ENCODE measurements around the gene HSPB7.
"Not testable (repeated sequence)": the region's sequence is repeated elsewhere in the genome, so short reads cannot be mapped to it uniquely, and the experiment has no call there.

Gene HSPB7

DNA sequence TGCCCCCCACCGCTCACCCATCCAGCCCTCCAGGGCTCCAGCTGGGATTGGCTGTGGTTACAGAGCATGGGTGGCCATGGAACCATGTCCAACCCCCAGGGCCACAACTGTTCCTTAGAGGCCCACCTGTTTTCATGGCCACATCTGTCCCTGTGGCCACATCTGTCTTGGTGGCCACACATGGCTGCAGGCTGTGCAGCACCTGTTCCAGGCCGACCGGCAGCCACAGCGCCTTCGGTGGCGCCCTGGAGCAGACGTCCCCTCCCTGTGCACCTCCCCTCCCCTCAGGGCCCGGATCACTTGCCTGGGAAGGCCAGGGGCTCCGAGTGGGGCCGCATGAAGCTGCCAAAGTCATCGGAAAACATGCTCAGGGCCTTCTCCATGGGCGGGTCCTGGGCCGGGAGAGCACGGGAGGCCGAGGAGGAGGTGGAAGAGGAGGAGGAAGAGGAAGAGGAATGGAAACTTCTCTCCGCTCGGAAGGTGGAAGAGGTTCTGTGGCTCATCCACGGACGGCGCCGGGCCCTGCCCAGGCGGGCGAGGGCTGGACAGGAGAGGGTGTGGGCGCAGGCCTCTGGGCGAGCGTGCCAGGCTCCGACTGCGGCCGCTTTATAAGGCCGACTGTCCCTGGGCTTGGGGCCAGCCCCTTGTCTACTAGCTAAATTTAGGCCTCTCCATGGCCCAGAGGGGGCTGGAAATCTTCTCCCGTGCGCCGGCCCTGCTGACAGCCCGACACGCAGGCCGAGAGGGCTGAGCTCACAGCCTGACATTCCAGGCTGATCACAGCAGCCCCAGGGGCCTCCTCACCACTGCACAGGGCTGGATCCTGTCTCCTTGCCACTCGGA, at the start of gene HSPB7:
Gene HSPB7 (minus strand): TSS at position 583 of the 843 bp plus-strand sequence. CDS start 80 bp downstream, at position 503.
- DNase-seq, result no peak

DNA sequence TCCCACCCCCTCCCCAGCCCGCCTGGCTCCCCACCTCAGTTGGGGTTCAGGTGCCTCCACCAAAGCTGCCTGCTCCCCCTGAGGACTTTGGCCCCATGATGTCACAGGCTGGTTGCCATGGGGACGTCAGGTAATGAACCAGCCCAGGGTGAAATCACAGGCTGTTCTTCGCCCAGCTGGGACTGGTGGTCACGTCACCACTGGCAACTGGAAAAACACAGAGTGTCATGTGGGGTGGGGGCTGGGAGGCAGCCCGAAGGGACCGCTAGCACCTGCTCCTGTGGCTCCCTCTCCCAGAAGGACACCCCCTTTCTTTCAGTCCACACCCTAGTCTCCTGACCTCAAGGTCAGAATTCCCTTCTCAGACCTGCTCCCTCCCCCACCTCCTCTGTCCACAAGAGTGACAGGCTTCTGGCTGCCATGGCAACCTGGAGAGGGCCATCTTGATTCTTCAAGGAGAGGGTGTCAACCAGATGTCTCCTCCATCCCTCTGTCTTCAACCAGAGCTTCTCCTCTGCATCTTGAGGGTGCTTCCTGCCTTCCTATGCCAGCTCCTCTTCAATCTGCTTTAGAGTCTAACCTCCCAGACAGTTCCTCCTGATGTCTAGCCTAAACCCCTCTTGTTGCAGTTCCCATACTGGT, 49.4 kb upstream of the HSPB7 start:
- DNase-seq, result no peak

DNA sequence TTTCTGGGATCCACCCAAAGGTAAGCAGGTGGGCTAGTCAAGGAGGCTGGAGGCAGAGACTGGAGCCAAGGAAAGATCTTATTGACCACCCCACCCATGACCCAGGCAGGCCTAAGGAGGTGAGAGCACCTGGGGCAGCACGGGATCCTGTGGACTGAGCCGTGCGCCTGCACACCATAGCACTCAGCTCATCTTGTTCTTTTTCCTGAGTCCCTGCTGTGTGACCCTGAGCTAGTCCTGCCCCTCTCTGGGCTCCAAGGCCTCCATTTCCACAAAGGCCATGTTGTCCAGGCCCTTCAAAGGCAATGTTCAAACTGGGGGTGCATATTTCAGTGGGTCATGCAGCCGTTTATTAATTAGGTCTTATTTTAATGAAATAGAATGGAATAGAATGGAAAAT, 48.4 kb upstream of the HSPB7 start:
- no peak for DNase-seq

DNA sequence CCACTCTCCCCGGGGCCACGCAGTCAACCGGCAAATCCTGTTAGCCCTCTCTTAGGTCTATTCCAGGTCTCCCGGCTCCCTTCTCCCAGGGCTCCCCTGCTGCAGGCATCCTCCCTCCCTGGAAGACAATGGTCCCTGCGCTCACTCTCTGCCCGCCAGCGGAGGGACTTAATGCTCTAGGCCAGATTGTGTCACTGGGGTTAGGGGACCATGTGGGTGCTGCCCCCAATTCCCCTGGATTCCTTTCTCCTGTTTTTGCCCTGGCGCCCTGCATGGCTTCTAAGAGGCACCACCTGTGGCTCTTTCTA, 47.4 kb upstream of the HSPB7 start:
- no peak for DNase-seq

DNA sequence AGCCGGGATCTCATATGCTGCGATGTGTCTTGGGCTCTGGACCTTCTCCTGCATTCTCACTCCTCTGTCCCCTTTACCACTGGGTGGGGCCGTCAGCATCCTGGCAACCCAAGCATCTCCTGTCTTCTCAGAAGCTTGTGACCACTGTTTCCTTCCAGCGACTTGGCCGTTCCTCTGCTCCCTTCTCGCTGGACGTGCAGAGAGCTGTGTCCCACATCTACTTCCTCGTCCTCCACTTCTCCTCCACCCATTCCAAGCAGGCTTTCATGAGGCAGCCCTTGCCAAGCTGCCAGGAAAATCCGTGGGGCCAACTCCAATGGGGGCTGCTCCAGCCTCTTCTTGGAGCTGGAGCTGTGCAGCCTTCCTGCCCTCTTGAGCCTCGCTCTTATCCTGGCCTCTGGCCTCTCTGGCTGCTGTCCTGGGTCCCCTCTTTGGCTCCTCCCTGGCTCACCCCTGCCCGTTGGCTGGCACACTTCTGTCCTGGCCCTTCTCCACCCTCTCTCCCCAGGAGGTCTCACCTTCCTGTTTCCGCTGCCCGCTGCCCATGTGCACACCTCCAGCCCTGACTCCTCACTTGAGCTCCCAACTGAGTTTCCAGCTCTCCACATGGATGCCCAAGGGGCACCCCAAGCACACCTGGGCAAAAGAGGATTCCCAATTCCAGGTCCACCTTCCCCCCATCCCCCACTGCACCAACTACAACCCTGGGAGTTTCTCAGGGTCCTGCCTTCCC, 46.9 kb upstream of the HSPB7 start:
- no peak for DNase-seq

DNA sequence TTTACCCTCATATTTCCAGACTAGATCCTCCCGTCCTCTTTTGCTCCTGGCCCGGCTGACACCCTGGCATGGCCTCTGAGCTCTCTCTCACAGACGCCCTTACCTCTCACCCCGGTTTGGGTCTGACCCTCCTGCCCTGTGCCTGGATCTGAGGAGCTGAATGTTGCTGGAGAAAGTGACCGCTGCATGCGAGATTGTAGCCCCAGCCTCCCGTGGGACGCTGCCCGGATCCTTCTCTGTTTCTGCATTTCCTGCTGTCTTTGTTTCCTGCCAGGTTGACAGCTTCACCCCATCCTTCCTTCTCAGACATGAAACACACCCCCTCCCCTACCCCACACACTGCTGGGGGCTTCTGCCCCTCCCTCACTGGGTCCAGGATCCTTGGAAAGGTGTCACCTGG, 46.1 kb upstream of the HSPB7 start:
- DNase-seq, result no peak

DNA sequence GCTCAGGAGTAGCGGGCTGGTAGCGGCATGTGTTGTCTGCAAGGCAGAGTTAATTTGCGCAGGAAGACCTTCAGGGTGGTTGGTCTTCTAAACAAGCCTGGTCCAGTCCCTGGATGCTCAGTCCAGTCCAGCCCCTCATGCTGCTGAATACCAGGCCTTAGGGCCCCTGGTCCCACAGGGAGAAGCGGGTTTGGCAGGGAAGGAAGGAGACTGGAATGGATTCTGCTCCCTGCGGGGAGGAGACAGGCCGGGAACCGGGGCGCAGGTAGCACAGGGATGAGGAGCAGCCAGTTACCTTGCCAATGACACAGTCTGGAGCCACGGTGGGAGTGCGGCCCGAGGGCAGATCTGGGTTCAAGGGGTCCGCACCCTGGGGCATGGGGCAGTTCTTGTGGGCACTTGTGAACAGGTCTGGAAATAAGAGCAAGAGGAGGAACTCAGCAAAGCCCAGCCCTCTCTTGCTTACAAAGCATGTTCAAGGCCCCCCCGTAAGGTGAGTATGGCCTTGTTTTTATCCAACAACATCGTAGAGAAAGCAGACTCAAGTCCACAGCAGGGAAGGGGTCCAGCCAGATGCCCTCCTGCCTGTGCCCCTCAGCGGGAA, 45.5 kb upstream of the HSPB7 start:
- no peak for DNase-seq

DNA sequence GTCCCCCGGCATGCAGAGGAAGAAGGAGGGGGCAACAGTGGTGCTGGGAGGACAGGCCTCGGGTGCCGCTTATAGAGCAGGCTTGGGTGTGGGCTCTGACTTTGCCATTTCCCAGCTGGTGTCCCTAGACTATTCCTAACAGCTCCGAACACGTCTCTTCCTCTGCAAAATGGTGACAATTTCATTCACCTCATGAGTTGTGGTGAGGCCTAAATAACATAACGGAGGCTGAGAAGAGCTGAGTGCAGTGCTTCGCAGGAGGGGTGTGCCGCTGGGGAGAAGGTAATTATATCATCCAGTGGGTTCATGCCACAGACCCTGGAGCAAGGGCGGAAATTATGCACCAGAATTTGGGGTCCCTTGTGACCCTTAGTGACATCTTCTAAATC, 44.8 kb upstream of the HSPB7 start:
- DNase-seq, result not testable (repeated sequence)

DNA sequence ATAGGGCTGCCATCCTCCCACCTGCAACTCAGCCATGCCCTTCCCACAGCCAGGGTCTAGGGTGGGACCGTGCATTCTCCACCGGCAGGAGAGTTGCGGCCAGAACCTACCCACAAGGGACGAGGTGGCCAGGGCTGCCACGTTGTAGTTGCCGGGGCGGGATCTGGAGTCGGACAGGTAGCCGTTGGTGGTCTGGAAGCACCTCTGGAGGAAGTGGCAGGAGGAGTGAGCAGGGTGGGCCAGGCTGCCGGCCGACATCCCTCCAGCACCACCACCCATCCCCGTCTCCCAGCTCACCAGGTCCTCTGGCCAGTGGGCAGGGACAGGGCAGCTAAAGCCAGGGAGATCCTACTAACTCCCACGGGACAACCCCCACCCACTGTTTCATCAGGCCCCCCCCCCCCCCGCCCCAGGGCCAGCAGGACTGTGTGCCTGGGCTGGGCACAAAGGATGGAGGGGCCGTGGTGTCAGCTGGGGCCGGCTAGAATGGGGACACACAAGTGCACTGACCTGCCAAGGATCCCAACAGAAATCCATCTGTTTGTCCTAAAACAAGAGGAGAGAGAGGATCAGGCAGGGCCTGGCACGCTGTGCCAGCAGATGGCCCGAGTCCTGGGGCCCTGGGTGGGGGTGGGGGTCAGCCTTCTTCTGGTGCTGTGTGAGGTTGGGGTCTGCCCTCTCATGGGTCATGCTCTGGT, 44.3 kb upstream of the HSPB7 start:
- DNase-seq, result not testable (repeated sequence)

DNA sequence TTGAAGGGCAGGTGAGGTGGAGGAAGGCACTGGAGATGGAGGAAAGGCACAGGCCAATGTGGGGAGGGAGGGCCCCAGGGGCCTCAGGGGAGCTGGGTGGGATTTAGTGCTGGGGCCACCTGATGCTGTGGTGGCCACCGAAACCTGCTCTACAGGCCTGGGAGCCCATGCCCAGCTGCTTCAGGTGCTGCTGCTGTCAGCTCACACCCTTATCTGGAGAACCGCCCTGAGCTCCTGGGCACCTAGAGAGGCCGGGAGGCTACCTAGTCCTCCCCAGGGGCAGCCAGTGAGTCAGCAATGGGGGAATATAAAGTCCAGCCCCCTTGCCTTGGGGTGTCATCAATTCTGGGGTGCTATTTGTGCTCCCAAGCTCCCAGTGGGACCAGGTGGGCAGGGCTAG, 43.4 kb upstream of the HSPB7 start:
- no peak for DNase-seq

DNA sequence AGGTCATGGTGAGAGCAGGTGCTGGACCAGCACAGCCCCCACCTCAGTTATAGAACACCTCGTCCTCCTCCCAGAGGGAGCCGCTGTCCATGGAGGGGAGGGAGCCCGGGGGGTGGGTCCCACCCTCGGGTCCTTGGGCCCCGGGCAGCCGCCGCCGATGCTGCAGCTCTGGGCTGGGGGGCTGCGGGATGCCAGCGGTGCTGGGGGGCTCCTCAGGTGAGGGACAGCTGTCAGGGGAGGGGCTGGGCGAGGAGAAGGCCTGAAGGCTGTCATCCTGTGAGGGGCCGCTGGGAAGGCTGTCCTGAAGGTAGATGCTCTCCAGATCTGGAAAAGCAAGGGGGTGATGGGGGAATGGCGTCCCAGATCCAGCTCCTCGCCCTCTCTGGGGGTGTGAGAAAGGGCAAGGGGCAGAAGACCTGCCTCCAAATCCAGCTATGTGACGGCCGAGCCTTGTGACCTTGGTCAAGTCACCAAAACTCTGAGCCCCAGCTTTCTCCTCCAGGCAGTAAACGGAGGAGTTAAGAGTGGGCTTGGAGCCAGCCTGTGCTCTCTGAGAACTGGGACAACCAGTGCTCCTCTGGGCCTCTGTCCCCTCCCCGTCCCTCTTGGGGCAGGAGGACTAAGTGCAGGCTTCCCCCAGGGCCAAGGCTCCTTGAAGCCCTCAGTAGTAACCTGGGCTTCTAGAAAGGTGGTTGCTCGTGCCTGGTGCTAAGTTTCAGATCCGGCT, 40.7 kb upstream of the HSPB7 start:
- DNase-seq, result not testable (repeated sequence)

DNA sequence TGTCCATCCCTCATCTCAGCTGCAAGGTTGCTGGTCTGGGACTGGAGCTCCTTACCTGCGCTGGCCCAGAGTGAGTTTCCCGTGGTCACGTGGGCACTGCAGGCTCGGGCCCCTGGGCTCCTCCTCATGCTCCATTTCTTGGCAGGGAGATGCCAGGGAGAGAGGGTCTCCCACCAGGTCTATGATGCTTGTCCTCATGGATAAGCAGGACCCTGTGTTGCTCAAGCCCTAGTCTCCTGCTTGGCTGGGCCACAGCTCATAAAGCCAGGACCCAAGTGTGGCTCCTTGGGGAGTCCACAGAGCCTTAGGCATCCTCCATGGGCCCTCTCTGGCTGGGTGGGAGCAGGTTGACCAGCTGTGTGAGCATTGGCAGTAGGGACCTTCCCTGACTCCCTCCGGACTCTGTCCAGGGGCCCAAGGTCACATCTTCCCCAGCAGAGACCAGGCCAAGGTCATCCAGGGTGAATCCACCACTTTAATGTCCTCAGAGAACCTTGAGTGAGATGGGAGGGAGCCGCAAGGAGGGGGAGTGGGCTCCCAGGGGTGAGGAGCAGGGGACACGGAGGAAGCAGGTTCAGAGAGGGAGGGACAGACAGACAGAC, 39.6 kb upstream of the HSPB7 start:
- DNase-seq, result not testable (repeated sequence)

DNA sequence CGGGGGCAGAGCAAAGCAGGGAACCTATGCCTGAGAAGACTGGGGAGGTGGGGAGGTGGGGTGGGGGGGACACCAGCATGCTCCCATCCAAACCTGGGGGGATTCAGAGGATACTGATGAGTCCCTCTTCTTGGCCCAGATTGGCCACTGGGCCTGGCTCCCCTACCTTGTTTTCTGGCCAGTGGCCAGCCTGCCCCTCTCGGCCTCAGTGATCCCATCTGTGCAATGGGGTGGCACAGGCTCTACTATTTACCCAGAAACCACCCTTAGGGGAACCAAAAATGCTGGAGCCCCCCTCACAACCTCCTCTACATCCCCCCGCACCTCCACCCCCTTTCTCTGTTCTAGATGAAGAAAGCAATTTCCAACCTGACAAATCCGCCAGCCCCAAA, 38.7 kb upstream of the HSPB7 start:
- not testable (repeated sequence) for DNase-seq

DNA sequence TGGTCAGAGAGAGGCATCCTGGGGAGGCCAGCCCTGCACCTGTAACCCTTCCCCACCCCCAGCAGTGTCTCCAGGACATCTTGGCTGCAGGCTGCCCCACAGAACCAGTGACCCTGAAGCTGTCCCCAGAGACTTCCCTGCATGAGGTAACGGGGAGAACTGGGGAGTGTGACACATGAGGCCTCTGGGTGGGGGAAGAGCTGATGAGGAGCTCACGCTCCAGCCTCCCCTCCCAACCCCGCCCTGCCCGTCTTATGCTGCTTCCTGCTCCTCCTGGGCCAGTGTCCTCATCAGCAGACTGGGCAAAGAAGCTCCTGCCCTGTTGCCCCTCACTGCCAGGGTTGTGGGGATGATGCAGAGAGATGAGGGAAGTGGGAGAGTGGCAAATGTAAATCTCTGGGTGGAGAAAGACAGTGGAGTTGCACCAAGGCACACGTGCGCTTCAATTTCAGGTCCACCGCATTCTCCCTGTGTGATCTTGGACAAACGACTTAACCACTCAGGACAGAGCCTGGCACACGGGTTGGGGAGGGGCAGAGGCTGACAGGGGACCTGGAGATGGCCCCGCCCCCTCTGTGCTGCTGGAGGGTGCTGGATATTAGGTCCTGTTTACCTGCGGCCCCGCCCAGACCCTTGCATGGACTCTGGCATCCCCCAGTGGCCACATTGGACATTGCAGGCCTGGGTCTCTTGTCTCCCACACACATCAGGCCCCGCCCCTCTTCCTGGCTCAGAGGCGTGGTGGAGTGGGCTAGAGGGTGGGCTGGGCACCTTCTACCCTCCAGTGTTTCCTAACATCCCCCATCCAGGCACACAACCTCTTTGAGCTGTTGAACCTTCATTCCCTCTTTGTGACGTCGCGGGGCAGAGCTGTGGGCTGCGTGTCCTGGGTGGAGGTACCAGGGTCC, 38.0 kb upstream of the HSPB7 start:
- peak; percentile 87 for DNase-seq

DNA sequence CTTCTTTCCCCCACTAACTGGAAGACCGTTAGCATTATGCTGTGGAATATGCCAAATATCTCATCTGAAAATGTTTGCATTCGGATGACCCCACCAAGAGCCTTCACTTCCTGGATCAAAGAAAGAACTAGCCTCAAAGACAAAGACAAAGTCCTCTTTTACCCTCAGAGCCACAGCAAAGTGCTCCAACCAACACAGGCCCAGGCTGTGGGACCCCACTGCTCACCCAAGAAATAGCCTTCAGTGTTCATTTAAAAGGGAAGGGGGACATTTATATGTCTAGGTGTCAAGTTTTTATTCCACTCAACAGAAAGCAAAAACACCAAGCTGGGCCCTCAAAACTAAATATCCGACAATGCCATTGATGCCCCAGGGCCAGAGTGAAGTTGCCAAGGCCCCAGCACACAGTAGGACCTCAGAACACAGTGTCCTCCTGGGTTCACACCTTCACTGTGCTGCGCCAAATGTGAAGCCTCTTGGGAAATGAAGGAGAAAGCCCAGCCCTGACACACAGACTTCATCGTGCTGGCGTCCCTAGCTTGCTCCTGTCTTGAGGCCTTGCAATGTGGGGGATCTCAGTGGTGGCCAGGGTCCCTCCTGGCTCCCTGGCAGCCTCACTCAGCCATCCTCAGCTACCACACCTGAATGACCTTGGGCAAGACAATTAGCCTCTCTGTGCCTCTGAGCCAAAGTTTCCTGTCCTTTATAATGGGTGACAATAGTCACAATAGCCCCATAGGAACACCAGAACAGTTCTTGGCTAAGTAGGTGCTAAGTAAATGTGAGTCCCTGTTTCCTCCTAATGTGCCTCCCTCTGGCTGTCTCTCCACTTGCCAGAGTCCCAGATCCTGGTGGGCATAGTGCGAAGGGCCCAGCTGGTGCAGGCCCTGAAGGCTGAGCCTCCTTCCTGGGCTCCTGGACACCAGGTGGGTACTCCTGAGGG, 37.0 kb upstream of the HSPB7 start:
- no peak for DNase-seq

DNA sequence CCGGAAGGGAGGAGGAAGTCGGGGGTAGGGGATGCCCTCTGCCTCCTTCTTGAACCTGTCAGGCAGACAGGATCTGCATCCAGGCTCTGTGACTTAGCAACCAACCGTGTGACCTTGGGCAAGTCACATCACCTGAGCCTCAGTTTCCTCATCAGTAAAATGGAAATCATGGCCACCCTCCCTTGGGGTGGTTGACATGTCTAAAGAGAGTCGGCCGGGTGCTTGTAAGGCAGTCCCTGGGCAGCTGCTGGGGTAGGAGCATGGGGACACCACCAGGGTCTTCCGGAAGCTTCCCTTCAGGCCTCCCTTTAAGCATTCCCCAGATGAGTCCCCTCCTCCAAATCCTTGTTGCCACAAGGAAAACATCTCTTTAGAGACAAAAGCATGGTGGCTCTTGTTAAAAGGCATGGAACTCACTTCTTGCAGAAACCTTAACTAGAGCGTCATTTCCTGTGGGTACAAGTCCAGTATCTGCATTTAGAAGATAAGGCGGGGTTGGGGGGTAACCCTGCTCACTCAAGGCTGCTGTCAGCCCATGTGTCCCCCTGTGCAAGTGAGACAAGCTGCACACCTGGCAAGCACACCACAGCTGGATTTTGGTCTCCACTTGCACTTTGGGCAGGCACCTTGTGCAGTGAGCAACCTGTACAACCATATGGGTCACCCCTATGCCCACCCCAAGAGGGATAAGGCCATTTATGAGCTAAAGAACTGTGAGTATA, 36.1 kb upstream of the HSPB7 start:
- DNase-seq, result no peak

DNA sequence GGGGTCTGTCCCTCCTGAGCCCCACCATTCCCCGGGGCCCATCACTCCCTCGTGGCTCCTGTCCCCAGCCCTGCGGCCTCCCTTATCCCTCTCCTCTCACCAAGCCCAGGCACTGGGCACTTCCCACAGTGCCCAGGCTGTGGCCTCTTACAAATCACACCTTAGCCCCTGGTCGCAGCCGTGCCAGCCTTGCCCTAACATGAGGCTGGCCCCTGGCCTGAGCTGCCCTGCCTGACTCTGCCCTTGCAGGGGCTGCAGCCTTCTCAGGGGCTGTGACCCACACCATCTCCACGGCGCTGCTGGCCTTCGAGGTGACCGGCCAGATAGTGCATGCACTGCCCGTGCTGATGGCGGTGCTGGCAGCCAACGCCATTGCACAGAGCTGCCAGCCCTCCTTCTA, 34.1 kb upstream of the HSPB7 start:
- DNase-seq, result not testable (repeated sequence)

DNA sequence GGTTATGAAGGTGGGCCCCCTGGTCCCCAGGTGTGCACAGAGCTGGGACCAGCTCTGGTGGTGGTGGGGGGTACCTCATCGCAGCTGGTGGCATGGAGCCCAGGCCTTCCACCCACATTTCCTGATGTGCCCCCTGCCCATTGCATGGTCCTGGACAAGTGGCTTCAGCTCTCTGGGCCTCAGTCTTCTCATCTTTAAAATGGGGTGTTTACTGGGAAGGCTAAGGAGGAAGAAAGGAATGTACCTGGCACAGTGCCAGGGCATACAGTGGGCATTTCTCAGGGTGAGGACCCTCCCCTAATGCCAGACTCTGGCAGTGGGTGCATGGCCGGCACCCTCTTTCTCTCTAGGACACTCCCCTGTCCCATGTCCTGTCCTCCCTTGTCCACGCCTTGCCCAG, 33.2 kb upstream of the HSPB7 start:
- DNase-seq, result no peak

DNA sequence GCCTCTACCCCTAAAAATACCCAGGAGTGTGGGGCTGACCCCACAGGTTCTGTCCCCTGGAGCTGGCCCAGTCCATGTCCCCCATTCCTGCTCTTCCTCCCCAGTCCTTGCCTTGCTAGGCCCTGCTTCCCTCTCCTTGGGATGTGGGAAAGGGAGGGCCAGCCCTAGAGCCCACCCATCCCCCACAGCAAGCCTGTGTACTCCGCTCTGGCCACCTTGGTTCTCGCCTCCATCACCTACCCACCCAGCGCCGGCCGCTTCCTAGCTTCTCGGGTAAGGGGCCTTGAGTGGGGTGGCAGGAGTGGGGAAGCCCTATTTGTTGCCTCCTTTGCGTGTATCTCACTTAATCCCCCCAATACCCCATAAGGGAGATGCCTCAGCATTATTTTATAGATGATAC, 32.5 kb upstream of the HSPB7 start:
- no peak for DNase-seq

All from activated CD8-positive, alpha-beta memory T cell treated with anti-CD3 and anti-CD28 coated beads, Interleukin-2, amount 50 U/mL, for 4 hours (primary cell).